Mammary epithelial cell (primary cell): ENCODE measurements around the gene DEPDC5.

Source experiments
- CTCF ChIP-seq, 2 donors: IDR thresholded peaks in 1 of 2; conservative IDR thresholded peaks in 1 of 2; 2 replicates each; pipeline ENCODE4 v1.5.1; 2011 to 2012; ENCODE audit warnings: inconsistent platforms in 2 of 2, low read length in 2 of 2, mild to moderate bottlenecking in 2 of 2, control low read depth in 1 of 2, low read depth in 1 of 2; ENCODE audit not compliant: insufficient read depth in 1 of 2; ENCODE audit errors: extremely low read depth in 1 of 2
- EZH2 ChIP-seq: IDR thresholded peaks from 2 replicates; pipeline ENCODE4 v1.6.1; 2012; ENCODE audit warnings: low read length, inconsistent platforms, borderline replicate concordance

- no peak for TF ChIP-seq CTCF (conservative IDR thresholded peaks at IDR 0.05 in 1 of 2, IDR thresholded peaks at IDR 0.05 in 1 of 2; ENCODE audit: extremely low read depth in 1 of 2, insufficient read depth in 1 of 2, low read depth in 1 of 2, low read length in 2 of 2)
- TF ChIP-seq EZH2 = no peak
Observed at GRCh38 chr22:31926024-31926423, 172.2 kb downstream of the DEPDC5 start.
